GM18498 (cell line): ENCODE measurements around the gene CCDC146.
"Not testable (repeated sequence)": the region's sequence is repeated elsewhere in the genome, so short reads cannot be mapped to it uniquely, and the experiment has no call there.

Experiments
- ATAC-seq: cut with Tn5 transposase; IDR thresholded peaks from one replicate; pipeline ENCODE4 v1.9.1; 2021; ENCODE audit warnings: mild to moderate bottlenecking, moderate library complexity; ENCODE audit not compliant: unreplicated experiment

The CCDC146 gene

GRCh38 chr7:77244222-77244934 lies 122.0 kb downstream of the CCDC146 start:
- ATAC-seq = no peak

- ATAC-seq = no peak
These were observed 122.8 kb downstream of the CCDC146 start for GRCh38 chr7:77245015-77245755.

GRCh38 chr7:77246026-77246640 lies 123.7 kb downstream of the CCDC146 start:
- no peak for ATAC-seq

GRCh38 chr7:77247206-77247850 lies 124.9 kb downstream of the CCDC146 start:
- peak; percentile 81 for ATAC-seq

- ATAC-seq = no peak
These were observed 125.7 kb downstream of the CCDC146 start for GRCh38 chr7:77248154-77248553.

- no peak for ATAC-seq
These were observed 130.1 kb downstream of the CCDC146 start for GRCh38 chr7:77252506-77252905.

GRCh38 chr7:77253151-77253550 lies 130.7 kb downstream of the CCDC146 start:
- ATAC-seq = no peak

- ATAC-seq = no peak
These were observed 132.0 kb downstream of the CCDC146 start for GRCh38 chr7:77254429-77254828.

- no peak for ATAC-seq
These were observed 132.5 kb downstream of the CCDC146 start for GRCh38 chr7:77254915-77255314.

- ATAC-seq = no peak
These were observed 135.6 kb downstream of the CCDC146 start for GRCh38 chr7:77258014-77258413.

- ATAC-seq = no peak
These were observed 136.2 kb downstream of the CCDC146 start for GRCh38 chr7:77258593-77258992.

GRCh38 chr7:77262316-77262715 lies 139.9 kb downstream of the CCDC146 start:
- ATAC-seq = no peak

GRCh38 chr7:77265666-77266065 lies 143.3 kb downstream of the CCDC146 start:
- ATAC-seq = no peak

- ATAC-seq = peak; percentile 82
These were observed 143.9 kb downstream of the CCDC146 start for GRCh38 chr7:77266291-77266794.

- ATAC-seq = peak; percentile 84
These were observed 147.1 kb downstream of the CCDC146 start for GRCh38 chr7:77269360-77270093.

- no peak for ATAC-seq
These were observed 147.7 kb downstream of the CCDC146 start for GRCh38 chr7:77270094-77270480.

GRCh38 chr7:77271766-77272165 lies 149.4 kb downstream of the CCDC146 start:
- ATAC-seq = no peak

GRCh38 chr7:77275663-77276062 lies 153.2 kb downstream of the CCDC146 start:
- ATAC-seq = not testable (repeated sequence)

- ATAC-seq = no peak
These were observed 153.7 kb downstream of the CCDC146 start for GRCh38 chr7:77276120-77276519.

- no peak for ATAC-seq
These were observed 159.5 kb downstream of the CCDC146 start for GRCh38 chr7:77281780-77282478.
